ENCODE measurements around the gene ELSPBP1. TPM values are rescaled to one million over a fixed set of nuclear protein-coding genes. Genes with fewer than 3 reads are reported as not detected.
A peak's percentile ranks its signal among the peaks of the same experiment; 100 is the strongest.

The ELSPBP1 gene
- total RNA-seq, 1 experiment from 2014 or later: not detected

- Histone ChIP-seq H4K20me1 (ENCODE audit: insufficient read depth) (no peaks in the 10 kb centered on the region), H3K27me3 (ENCODE audit: insufficient read depth, low read depth) (peaks cover 42% of the 10 kb centered on the region), H3K79me2 (ENCODE audit: low read depth) (no peaks in the 10 kb centered on the region), H3K4me1 (replicated peaks; ENCODE audit: insufficient read depth) (no peaks in the 10 kb centered on the region), H3F3A (ENCODE audit: insufficient read depth, low read depth) (no peaks in the 10 kb centered on the region), H3K36me3 (ENCODE audit: low read depth) (no peaks in the 10 kb centered on the region), H3K4me3 (no peak overlapping the region), H3K4me2 (no peak overlapping the region), H3K9me2 (ENCODE audit: insufficient read depth) (no peaks in the 10 kb centered on the region; the same call in 1 of the 2 replicates), H3K27ac (no peak overlapping the region), H2AFZ (no peak overlapping the region), H3K9me3 (ENCODE audit: insufficient read depth, low read depth) (peaks cover 6% of the 10 kb centered on the region; the same call in 1 of the 2 replicates)
- BruUV-seq (replicated peaks): no TSS peak
- intact Hi-C loops (cut with micrococcal nuclease; ENCODE audit: unreplicated experiment): no loop called here
- POLR2A ChIA-PET (ENCODE audit: unreplicated experiment): no interaction called here
- TF ChIP-seq CTCF (conservative IDR thresholded peaks at IDR 0.05): no peak
- no peak for TF ChIP-seq EZH2 (IDR thresholded peaks at IDR 0.05; ENCODE audit: low read depth)
- CTCF ChIA-PET: no interaction called here
- no peak for DNase-seq
These were observed 1.8 kb downstream of the ELSPBP1 start for GRCh38 chr19:47996230-47996727.

GRCh38 chr19:47998800-47999199 is 4.4 kb downstream of the ELSPBP1 start:
- Histone ChIP-seq H3K9me2 (ENCODE audit: insufficient read depth) (no peaks in the 10 kb centered on the region; the same call in 1 of the 2 replicates), H3K27me3 (ENCODE audit: insufficient read depth, low read depth) (peaks cover 44% of the 10 kb centered on the region), H3K27ac (no peak overlapping the region), H4K20me1 (ENCODE audit: insufficient read depth) (no peaks in the 10 kb centered on the region), H2AFZ (no peak overlapping the region), H3K4me1 (replicated peaks; ENCODE audit: insufficient read depth) (no peaks in the 10 kb centered on the region), H3K36me3 (ENCODE audit: low read depth) (no peaks in the 10 kb centered on the region), H3K4me2 (no peak overlapping the region), H3K4me3 (no peak overlapping the region), H3F3A (ENCODE audit: insufficient read depth, low read depth) (no peaks in the 10 kb centered on the region), H3K9me3 (ENCODE audit: insufficient read depth, low read depth) (peaks cover 6% of the 10 kb centered on the region; the same call in 1 of the 2 replicates), H3K79me2 (ENCODE audit: low read depth) (no peaks in the 10 kb centered on the region)
- intact Hi-C loops (cut with micrococcal nuclease; ENCODE audit: unreplicated experiment): no loop called here
- no TSS peak for BruUV-seq (replicated peaks)
- CTCF ChIA-PET: no interaction called here
- TF ChIP-seq EZH2 (IDR thresholded peaks at IDR 0.05; ENCODE audit: low read depth) (no peak), CTCF (conservative IDR thresholded peaks at IDR 0.05) (no peak)
- POLR2A ChIA-PET (ENCODE audit: unreplicated experiment): no interaction called here
- DNase-seq: no peak

- Histone ChIP-seq H4K20me1 (ENCODE audit: insufficient read depth) (no peaks in the 10 kb centered on the region), H3K36me3 (ENCODE audit: low read depth) (no peaks in the 10 kb centered on the region), H3K9me2 (ENCODE audit: insufficient read depth) (no peaks in the 10 kb centered on the region), H3K27me3 (ENCODE audit: insufficient read depth, low read depth) (peaks cover 54% of the 10 kb centered on the region), H3K9me3 (ENCODE audit: insufficient read depth, low read depth) (peaks cover 6% of the 10 kb centered on the region; the same call in 1 of the 2 replicates), H3K4me2 (no peak overlapping the region), H3F3A (ENCODE audit: insufficient read depth, low read depth) (no peaks in the 10 kb centered on the region), H3K79me2 (ENCODE audit: low read depth) (no peaks in the 10 kb centered on the region), H2AFZ (no peak overlapping the region), H3K4me1 (replicated peaks; ENCODE audit: insufficient read depth) (no peaks in the 10 kb centered on the region), H3K27ac (no peak overlapping the region), H3K4me3 (no peak overlapping the region)
- no TSS peak for BruUV-seq (replicated peaks)
- POLR2A ChIA-PET (ENCODE audit: unreplicated experiment): no interaction called here
- intact Hi-C loops (cut with micrococcal nuclease; ENCODE audit: unreplicated experiment): no loop called here
- peak in 1 of 2 experiments; percentile 67 for DNase-seq
- CTCF ChIA-PET: no interaction called here
- no peak for TF ChIP-seq CTCF (conservative IDR thresholded peaks at IDR 0.05)
- no peak for TF ChIP-seq EZH2 (IDR thresholded peaks at IDR 0.05; ENCODE audit: low read depth)
These were observed 6.4 kb downstream of the ELSPBP1 start for GRCh38 chr19:48000846-48001245.
